ENCODE measurements around the gene ST8SIA1. TPM values are rescaled to one million over a fixed set of nuclear protein-coding genes. Genes with fewer than 3 reads are reported as not detected.
"Not testable (repeated sequence)": the region's sequence is repeated elsewhere in the genome, so short reads cannot be mapped to it uniquely, and the experiment has no call there.

ST8SIA1 gene
- total RNA-seq, 4 donors from 2014 or later: 9.4 to 19.9 (median 14.3) TPM

DNA sequence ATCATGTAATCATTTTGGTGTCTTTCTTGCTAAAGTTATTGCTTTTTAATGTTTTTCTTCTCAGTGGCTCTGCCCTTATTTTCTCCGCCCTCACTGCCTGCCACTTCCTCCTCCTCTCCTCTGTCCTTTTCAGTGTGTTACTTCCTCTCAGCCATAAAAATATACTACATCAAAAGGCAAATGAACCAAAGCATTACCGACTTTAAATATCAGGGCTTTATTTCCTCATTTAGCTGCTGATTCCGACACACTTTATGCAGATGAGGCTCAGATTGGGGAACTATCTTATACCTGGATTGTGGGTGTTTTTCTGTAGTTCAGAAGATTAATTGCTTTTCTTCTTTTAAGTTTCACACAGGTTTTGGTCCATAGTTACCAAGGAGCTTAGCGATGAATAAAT lies 170.4 kb downstream of the ST8SIA1 start:
- Histone ChIP-seq H3K27ac (no peak overlapping the region), H3K36me3 (no peaks in the 10 kb centered on the region), H3K4me1 (no peaks in the 10 kb centered on the region), H3K27me3 (no peaks in the 10 kb centered on the region), H3K9me3 (no peaks in the 10 kb centered on the region), H3K4me3 (no peak overlapping the region)
- TF ChIP-seq POLR2A (IDR thresholded peaks at IDR 0.05) (no peak), POLR2AphosphoS5 (IDR thresholded peaks at IDR 0.05) (no peak), EP300 (IDR thresholded peaks at IDR 0.05) (no peak)
- TF ChIP-seq, protein P1, sequence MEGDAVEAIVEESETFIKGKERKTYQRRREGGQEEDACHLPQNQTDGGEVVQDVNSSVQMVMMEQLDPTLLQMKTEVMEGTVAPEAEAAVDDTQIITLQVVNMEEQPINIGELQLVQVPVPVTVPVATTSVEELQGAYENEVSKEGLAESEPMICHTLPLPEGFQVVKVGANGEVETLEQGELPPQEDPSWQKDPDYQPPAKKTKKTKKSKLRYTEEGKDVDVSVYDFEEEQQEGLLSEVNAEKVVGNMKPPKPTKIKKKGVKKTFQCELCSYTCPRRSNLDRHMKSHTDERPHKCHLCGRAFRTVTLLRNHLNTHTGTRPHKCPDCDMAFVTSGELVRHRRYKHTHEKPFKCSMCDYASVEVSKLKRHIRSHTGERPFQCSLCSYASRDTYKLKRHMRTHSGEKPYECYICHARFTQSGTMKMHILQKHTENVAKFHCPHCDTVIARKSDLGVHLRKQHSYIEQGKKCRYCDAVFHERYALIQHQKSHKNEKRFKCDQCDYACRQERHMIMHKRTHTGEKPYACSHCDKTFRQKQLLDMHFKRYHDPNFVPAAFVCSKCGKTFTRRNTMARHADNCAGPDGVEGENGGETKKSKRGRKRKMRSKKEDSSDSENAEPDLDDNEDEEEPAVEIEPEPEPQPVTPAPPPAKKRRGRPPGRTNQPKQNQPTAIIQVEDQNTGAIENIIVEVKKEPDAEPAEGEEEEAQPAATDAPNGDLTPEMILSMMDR (IDR thresholded peaks at IDR 0.05): no peak
- ATAC-seq: no peak
- WGBS, 2 donors (ENCODE audit: low coverage in 1 of 2): 78 to 87% methylated on average over 4 of the region's 4 CpGs

DNA sequence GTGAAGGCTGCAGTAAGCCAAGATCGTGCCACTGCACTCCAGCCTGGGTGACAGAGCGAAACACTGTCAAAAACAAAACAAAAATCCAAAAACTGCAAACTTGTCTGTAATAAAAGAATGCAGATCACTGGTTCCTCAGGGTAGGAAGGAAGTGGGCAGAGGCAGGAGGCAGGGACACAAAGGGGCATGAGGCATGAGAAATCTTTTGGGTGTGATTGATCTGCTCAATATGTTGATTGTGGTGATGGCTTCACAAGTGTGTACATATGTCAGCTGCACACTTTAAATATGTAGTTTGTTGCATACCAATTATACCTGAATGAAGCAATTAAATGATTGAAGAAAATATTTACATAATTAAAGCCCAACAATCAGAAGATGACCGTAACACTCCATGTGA lies 170.9 kb downstream of the ST8SIA1 start:
- ATAC-seq: no peak
- H3K36me3 ChIP-seq: no peaks in the 10 kb centered on the region
- H3K4me1 ChIP-seq: no peaks in the 10 kb centered on the region
- no peak overlapping the region for H3K27ac ChIP-seq
- no peaks in the 10 kb centered on the region for H3K27me3 ChIP-seq
- TF ChIP-seq, protein P1 (IDR thresholded peaks at IDR 0.05): no peak
- no peak for TF ChIP-seq POLR2A (IDR thresholded peaks at IDR 0.05)
- no peak for TF ChIP-seq POLR2AphosphoS5 (IDR thresholded peaks at IDR 0.05)
- WGBS, 2 donors (ENCODE audit: low coverage in 1 of 2): 87 to 92% methylated on average over 3 of the region's 3 CpGs
- no peaks in the 10 kb centered on the region for H3K9me3 ChIP-seq
- no peak overlapping the region for H3K4me3 ChIP-seq

DNA sequence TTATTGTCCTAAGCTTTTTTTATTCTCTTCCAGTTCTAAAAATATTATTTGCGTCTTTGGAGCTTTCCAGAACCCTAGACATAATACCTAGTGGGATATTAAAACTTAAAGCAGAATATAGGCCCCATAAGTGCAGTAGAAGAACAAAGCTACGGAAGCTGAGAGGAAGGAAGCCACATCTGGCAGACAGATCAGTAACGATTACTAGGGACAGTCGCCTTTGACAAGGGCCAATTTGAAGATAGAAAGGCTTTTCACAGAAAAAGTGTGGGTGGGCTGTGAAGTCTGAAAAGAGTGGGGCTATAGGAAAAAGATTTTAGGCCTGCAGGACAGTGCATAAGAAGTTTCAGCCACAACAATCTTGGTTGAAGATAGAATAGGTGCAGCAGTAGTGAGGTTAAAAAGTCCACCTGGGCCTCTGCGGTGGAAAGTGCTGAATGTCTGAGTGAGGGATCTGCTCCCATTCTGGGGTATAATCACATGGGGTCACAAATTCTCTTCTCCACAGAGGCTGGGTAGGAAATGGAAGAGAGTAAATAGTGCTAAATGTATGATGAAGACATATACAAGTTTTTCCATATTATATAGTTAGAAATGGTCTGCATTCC lies 174.0 kb downstream of the ST8SIA1 start:
- ATAC-seq: no peak
- Histone ChIP-seq H3K4me1 (no peaks in the 10 kb centered on the region), H3K27ac (no peak overlapping the region), H3K27me3 (no peaks in the 10 kb centered on the region), H3K9me3 (no peaks in the 10 kb centered on the region), H3K4me3 (no peak overlapping the region), H3K36me3 (no peaks in the 10 kb centered on the region)
- WGBS, 2 donors (ENCODE audit: low coverage in 1 of 2): 29 to 32% methylated on average over 5 of the region's 5 CpGs
- TF ChIP-seq EP300 (IDR thresholded peaks at IDR 0.05) (no peak), POLR2A (IDR thresholded peaks at IDR 0.05) (no peak), POLR2AphosphoS5 (IDR thresholded peaks at IDR 0.05) (no peak)
- TF ChIP-seq, protein P1 (IDR thresholded peaks at IDR 0.05): no peak

DNA sequence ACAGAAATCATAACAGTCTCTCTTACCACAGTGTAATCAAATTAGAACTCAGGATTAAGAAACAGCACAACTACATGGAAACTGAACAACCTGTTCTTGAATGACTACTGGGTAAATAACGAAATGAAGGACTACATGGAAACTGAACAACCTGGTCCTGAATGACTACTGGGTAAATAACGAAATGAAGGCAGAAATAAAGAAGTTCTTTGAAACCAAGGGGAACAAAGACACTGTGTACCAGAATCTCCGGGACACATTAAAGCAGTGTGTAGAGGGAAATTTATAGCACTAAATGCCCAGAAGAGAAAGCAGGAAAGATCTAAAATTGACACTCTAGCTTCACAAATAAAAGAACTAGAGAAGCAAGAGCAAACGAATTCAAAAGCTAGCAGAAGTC lies 185.2 kb downstream of the ST8SIA1 start:
- not testable (repeated sequence) for H3K27me3 ChIP-seq, H3K4me3 ChIP-seq, ATAC-seq, H3K36me3 ChIP-seq, H3K4me1 ChIP-seq, H3K27ac ChIP-seq, H3K9me3 ChIP-seq
- WGBS, 2 donors (ENCODE audit: low coverage in 1 of 2): 69 to 92% methylated on average over 2 to 4 of the region's 4 CpGs

DNA sequence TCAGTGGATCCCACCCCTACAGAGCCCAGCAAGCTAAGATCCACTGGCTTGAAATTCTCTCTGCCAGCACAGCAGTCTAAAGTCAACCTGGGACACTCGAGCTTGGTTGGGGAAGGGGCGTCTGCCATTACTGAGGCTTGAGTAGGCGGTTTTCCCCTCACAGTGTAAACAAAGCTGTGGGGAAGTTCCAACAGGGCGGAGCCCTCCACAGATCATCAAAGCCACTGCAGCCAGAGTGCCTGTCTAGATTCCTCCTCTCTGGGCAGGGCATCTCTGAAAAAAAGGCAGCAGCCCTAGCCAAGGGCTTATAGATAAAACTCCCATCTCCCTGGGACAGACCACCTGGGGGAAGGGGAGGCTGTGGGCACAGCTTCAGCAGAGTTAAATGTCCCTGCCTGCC lies 187.8 kb downstream of the ST8SIA1 start:
- ATAC-seq, H3K9me3 ChIP-seq, H3K4me3 ChIP-seq, H3K27ac ChIP-seq, H3K4me1 ChIP-seq, H3K27me3 ChIP-seq, H3K36me3 ChIP-seq: not testable (repeated sequence)
- 100% methylated on average over 1 of the region's 4 CpGs; no CpG with 5 or more reads in 1 of the 2 donors for WGBS, 2 donors (ENCODE audit: low coverage in 1 of 2)

Other genes with a start within 250 kb of the ST8SIA1 start
- gene C2CD5, start 209.8 kb upstream of the ST8SIA1 start, total RNA-seq: 10 to 100 TPM; 18.9 to 72.8 (median 31.7) TPM

Data from gastroesophageal sphincter (tissue), 4 donors.